GM12874 (cell line): ENCODE data around the gene UNC5B.

Experiments used
- TF ChIP-seq, protein P1 (sequence below): IDR thresholded peaks from 2 replicates; pipeline ENCODE4 v1.5.1; 2011; ENCODE audit warnings: low read depth, mild to moderate bottlenecking, control low read depth, low read length, moderate library complexity; ENCODE audit not compliant: insufficient read depth

UNC5B gene

DNA sequence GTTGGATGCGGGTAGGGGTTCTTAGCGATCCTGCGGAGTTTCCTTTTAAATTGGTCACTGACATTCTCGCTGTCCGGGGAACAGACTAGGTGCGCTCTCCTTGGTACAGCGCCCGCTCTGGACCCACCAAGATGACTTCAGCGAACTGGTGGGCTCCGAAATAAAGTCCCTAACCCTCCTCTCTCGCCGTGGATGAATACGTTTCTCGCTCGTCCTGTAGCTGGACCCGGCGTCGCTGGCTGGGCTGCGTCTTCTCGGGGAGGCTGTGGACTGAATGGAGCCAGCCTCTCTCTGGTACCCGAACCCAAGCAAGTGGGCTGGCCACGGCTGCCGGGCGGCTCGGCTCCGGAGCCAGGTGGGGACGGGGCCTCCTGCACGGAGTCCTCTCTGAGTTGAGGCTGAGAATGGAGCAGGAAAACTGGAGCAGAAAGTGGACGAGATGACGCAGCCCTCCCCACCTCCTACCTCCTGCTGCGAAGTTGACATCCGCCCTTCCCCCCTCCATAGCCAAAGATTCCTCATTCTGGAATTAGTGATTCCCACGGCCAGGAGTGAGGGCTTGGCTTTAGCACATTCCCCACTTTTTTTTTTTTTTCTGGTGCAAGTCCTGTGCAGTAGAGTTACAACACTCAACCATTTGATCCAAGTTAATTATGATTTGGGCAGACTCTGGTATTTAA, 1.5 kb downstream of the UNC5B start:
- TF ChIP-seq, protein P1, sequence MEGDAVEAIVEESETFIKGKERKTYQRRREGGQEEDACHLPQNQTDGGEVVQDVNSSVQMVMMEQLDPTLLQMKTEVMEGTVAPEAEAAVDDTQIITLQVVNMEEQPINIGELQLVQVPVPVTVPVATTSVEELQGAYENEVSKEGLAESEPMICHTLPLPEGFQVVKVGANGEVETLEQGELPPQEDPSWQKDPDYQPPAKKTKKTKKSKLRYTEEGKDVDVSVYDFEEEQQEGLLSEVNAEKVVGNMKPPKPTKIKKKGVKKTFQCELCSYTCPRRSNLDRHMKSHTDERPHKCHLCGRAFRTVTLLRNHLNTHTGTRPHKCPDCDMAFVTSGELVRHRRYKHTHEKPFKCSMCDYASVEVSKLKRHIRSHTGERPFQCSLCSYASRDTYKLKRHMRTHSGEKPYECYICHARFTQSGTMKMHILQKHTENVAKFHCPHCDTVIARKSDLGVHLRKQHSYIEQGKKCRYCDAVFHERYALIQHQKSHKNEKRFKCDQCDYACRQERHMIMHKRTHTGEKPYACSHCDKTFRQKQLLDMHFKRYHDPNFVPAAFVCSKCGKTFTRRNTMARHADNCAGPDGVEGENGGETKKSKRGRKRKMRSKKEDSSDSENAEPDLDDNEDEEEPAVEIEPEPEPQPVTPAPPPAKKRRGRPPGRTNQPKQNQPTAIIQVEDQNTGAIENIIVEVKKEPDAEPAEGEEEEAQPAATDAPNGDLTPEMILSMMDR = no peak

GRCh38 chr10:71214641-71215559, 2.5 kb downstream of the UNC5B start:
- TF ChIP-seq, protein P1 = no peak

GRCh38 chr10:71216363-71216695, 4.0 kb downstream of the UNC5B start:
- TF ChIP-seq, protein P1 = no peak

DNA sequence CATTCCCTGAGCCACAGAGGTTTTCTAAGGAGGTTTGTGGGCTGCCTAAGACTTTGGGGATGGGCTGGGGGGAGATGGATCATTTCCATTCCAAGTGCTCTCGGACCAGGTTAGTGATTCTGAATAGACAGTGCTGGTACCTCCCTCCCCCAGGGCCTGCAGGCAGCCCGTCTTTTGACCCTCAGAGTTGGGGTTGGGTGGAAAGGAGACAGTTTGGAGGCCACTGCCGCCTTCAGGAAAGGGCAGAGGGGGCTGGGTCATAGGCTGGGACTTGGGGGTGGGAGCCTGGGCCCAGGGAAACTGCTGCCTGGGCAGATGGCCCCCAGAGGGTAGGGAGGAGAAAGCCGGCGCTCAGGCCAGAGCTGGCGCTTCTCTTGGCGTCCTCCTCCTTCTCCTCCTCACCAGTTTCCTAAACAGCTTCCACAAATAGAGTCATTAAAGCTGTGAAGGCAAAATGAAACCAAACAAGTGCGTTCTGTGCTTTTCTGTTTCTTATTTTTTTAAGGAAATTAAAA, 4.4 kb downstream of the UNC5B start:
- TF ChIP-seq, protein P1 = no peak

DNA sequence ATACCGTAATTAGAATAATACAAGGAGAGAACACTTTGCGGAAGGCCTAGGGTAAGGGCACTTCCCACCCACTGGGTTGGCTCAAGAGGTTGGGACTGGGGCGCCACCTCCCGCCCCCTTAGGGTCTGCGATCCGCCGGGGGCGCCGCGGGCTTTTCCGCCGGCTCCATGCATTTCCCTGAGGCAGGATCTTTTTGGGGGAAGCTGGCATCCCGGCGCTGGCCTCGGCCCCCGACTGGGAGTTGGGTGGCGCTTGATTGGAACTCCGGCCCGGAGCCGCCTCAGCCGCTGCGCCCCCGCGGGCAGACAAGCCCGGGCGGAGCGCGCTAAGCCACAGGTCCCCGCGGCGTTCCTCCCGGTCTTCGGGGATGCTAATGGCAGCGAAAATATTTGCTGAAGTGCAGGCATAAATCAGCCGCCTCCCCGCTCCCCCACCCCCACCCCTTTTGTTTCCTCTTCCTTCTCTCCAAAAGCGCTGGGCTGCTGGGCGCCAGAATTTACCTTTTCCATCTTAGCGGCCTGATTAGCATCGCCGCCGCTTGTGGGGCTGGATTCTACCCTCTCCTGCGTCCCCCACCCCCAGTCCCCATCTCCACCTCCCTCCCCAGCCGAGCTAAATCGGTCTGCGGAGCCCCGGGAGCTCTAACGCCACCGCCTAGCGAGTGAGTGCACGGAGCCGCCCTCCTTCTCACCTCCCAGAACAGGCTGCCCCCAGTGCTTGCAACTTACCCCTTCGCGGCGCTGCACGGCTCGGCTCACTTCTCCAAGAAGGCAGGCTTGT, 5.1 kb downstream of the UNC5B start:
- TF ChIP-seq, protein P1 = no peak

DNA sequence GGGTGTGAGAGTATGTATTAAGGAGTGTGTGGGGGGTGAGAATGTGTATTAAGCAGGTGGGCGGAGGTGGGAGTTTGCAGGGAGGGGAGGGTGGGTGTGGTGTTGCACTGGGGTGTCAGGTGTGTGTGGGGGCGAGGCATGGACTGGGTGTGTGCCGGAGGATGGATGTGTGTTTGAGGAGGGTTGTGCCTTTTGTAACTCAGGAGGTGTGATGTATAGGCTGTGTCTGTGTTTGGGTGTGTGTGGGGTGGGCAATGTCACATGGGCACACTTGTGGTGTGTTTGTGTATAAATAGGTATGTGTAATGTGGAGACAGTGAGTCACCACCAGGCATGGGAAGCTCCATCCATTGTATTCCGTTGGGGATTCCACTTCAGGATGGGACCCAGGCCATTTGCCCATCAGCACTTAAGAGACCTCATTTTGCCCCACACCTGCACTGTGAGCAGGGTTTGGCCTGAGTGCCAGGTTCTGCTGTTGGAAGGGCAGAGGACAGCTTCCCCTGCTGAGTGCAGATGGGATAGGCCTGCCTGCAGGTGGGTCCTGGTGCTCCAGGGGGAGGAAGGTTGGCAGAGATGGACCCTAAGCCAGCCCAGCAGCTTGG, 5.8 kb downstream of the UNC5B start:
- TF ChIP-seq, protein P1 = no peak
